Neural cell (in vitro differentiated cells): ENCODE data around the gene PYGB. TPM values are rescaled to one million over a fixed set of nuclear protein-coding genes. Genes with fewer than 3 reads are reported as not detected.

Experiments used
- H2AFZ ChIP-seq: fragments of 200-600, 300-800 bp; sonication (generic), shearing (Covaris generic); 2 replicates; pipeline ENCODE4 v1.6.0; 2014; ENCODE audit warnings: low read depth, mild to moderate bottlenecking, antibody characterized with exemption, low read length, moderate library complexity
- H3F3A ChIP-seq: fragments of 200-600 bp; shearing (Covaris generic); 2 replicates; pipeline ENCODE4 v1.6.1; 2016; ENCODE audit warnings: mild to moderate bottlenecking, moderate library complexity, mixed read lengths, antibody characterized with exemption, low read length; ENCODE audit not compliant: insufficient read depth, poor library complexity, severe bottlenecking
- H3K27ac ChIP-seq: fragments of 200-600, 300-800 bp; sonication (generic), shearing (Covaris generic); 2 replicates; pipeline ENCODE4 v1.5.1; 2014; ENCODE audit warnings: mild to moderate bottlenecking, low read length, moderate library complexity
- H3K27me3 ChIP-seq: fragments of 300-800, 200-600 bp; sonication (generic), shearing (Covaris generic); 2 replicates; pipeline ENCODE4 v1.6.0; 2014; ENCODE audit warnings: mild to moderate bottlenecking, low read depth, low read length, moderate library complexity; ENCODE audit not compliant: insufficient read depth
- H3K36me3 ChIP-seq: fragments of 300-800, 200-600 bp; sonication (generic), shearing (Covaris generic); 2 replicates; pipeline ENCODE4 v1.5.1; 2014; ENCODE audit warnings: mild to moderate bottlenecking, antibody characterized with exemption, low read length, moderate library complexity; ENCODE audit not compliant: insufficient read depth
- H3K4me2 ChIP-seq: fragments of 300-800, 200-600 bp; sonication (generic), shearing (Covaris generic); 2 replicates; pipeline ENCODE4 v1.6.0; 2014; ENCODE audit warnings: mild to moderate bottlenecking, low read length
- H3K4me3 ChIP-seq: fragments of 300-800, 200-600 bp; sonication (generic), shearing (Covaris generic); 2 replicates; pipeline ENCODE4 v1.5.1; 2014; ENCODE audit warnings: mild to moderate bottlenecking, low read length, moderate library complexity
- H3K79me2 ChIP-seq: fragments of 200-600 bp; shearing (Covaris generic); replicated peaks from 2 replicates; pipeline ENCODE4 v1.6.0; 2014; ENCODE audit warnings: mild to moderate bottlenecking, low read length, moderate library complexity; ENCODE audit not compliant: insufficient read depth
- H3K9ac ChIP-seq: fragments of 300-800, 200-600 bp; sonication (generic), shearing (Covaris generic); 2 replicates; pipeline ENCODE4 v1.6.1; 2016; ENCODE audit warnings: mild to moderate bottlenecking, low read length, mixed read lengths
- H3K9me2 ChIP-seq: fragments of 200-600 bp; shearing (Covaris generic); 2 replicates; pipeline ENCODE4 v1.6.1; 2016; ENCODE audit warnings: mild to moderate bottlenecking, low read length, mixed read lengths; ENCODE audit not compliant: insufficient read depth
- H3K9me3 ChIP-seq: fragments of 200-600, 300-800 bp; sonication (generic), shearing (Covaris generic); 2 replicates; pipeline ENCODE4 v1.6.1; 2016; ENCODE audit warnings: mild to moderate bottlenecking, mixed run types, low read length, moderate library complexity, mixed read lengths
- H4K20me1 ChIP-seq: fragments of 200-600 bp; shearing (Covaris generic); 2 replicates; pipeline ENCODE4 v1.6.1; 2016; ENCODE audit warnings: mild to moderate bottlenecking, mixed run types; ENCODE audit not compliant: insufficient read depth
- CTCF ChIP-seq: fragments of 450-650 bp; IDR thresholded peaks from 2 replicates; pipeline ENCODE4 v1.5.1; 2014; ENCODE audit warnings: antibody characterized with exemption, mild to moderate bottlenecking, moderate library complexity; ENCODE audit not compliant: poor library complexity, severe bottlenecking
- EP300 ChIP-seq: fragments of 450-650 bp; conservative IDR thresholded peaks from 2 replicates; pipeline ENCODE4 v1.6.1; 2014; ENCODE audit warnings: antibody characterized with exemption, mild to moderate bottlenecking, moderate library complexity; ENCODE audit not compliant: poor library complexity, severe bottlenecking
- EZH2 ChIP-seq: fragments of 200-600, 300-800 bp; shearing (Covaris generic), sonication (generic); IDR thresholded peaks from 2 replicates; pipeline ENCODE4 v1.6.1; 2014; ENCODE audit warnings: antibody characterized with exemption, low read length, borderline replicate concordance, mild to moderate bottlenecking; ENCODE audit not compliant: insufficient read depth, poor library complexity, severe bottlenecking
- MXI1 ChIP-seq: fragments of 450-650 bp; conservative IDR thresholded peaks from 2 replicates; pipeline ENCODE4 v1.6.1; 2014; ENCODE audit warnings: antibody characterized with exemption, mild to moderate bottlenecking; ENCODE audit not compliant: poor library complexity, severe bottlenecking
- POLR2AphosphoS5 ChIP-seq: IDR thresholded peaks from 2 replicates; pipeline ENCODE4 v1.6.1; 2012
- RAD21 ChIP-seq: fragments of 450-650 bp; conservative IDR thresholded peaks from 2 replicates; pipeline ENCODE4 v1.6.1; 2014; ENCODE audit warnings: antibody characterized with exemption, mild to moderate bottlenecking, moderate library complexity
- REST ChIP-seq: IDR thresholded peaks from 2 replicates; pipeline ENCODE4 v1.6.1; 2012; ENCODE audit warnings: borderline replicate concordance
- SMC3 ChIP-seq: fragments of 450-650 bp; conservative IDR thresholded peaks from 2 replicates; pipeline ENCODE4 v1.6.1; 2014; ENCODE audit warnings: antibody characterized with exemption, mild to moderate bottlenecking, moderate library complexity; ENCODE audit not compliant: poor library complexity
- TAF1 ChIP-seq: IDR thresholded peaks from 2 replicates; pipeline ENCODE4 v1.6.1; 2012; ENCODE audit warnings: low read depth
- polyA plus RNA-seq: library from polyadenylated mRNA; depleted of rRNA; stranded (reverse); fragments of >200 nt; gene quantifications from 2 replicates; pipeline ENCODE4 v1.2.3, GENCODE V29; 2014

Gene PYGB
- polyA plus RNA-seq, 1 donor from 2014 or later: 70.5 TPM

- H4K20me1 ChIP-seq: no peaks in the 10 kb centered on the region
- no peak overlapping the region for H3K9ac ChIP-seq
- no peak overlapping the region for H2AFZ ChIP-seq
- no peaks in the 10 kb centered on the region for H3K9me2 ChIP-seq
- no peaks in the 10 kb centered on the region for H3K9me3 ChIP-seq
- TF ChIP-seq EZH2 (no peak), MXI1 (no peak), TAF1 (no peak), CTCF (no peak), EP300 (no peak), POLR2AphosphoS5 (no peak), SMC3 (no peak), RAD21 (no peak), REST (no peak)
- H3K4me3 ChIP-seq: no peak overlapping the region
- H3K27me3 ChIP-seq: no peaks in the 10 kb centered on the region
- no peaks in the 10 kb centered on the region for H3K36me3 ChIP-seq
- no peaks in the 10 kb centered on the region for H3K79me2 ChIP-seq
- no peak overlapping the region for H3K4me2 ChIP-seq
- no peak overlapping the region for H3K27ac ChIP-seq
- H3F3A ChIP-seq: no peaks in the 10 kb centered on the region
Measured at GRCh38 chr20:25325073-25325472, 77.2 kb downstream of the PYGB start.

- H3K27me3 ChIP-seq: no peaks in the 10 kb centered on the region
- no peaks in the 10 kb centered on the region for H4K20me1 ChIP-seq
- H3K4me3 ChIP-seq: no peak overlapping the region
- no peaks in the 10 kb centered on the region for H3K9me2 ChIP-seq
- no peak overlapping the region for H3K9ac ChIP-seq
- no peak for TF ChIP-seq EZH2
- no peak for TF ChIP-seq REST
- no peak for TF ChIP-seq EP300
- no peak for TF ChIP-seq CTCF
- TF ChIP-seq SMC3: no peak
- TF ChIP-seq MXI1: no peak
- TF ChIP-seq RAD21: no peak
- no peak for TF ChIP-seq POLR2AphosphoS5
- TF ChIP-seq TAF1: no peak
- H2AFZ ChIP-seq: no peak overlapping the region
- no peak overlapping the region for H3K27ac ChIP-seq
- H3K4me2 ChIP-seq: no peak overlapping the region
- H3K9me3 ChIP-seq: no peaks in the 10 kb centered on the region
- no peaks in the 10 kb centered on the region for H3K79me2 ChIP-seq
- H3F3A ChIP-seq: no peaks in the 10 kb centered on the region
- H3K36me3 ChIP-seq: no peaks in the 10 kb centered on the region
Measured at GRCh38 chr20:25325997-25326396, 78.1 kb downstream of the PYGB start.
